Stimulated activated CD8-positive, alpha-beta memory T cell treated with anti-CD3 and anti-CD28 coated beads, Interleukin-12 subunit alpha, Interleukin-12 subunit beta, amount 100 ng/mL, for 1 hour (primary cell): ENCODE results near the gene MMP24.
"Not testable (repeated sequence)": the region's sequence is repeated elsewhere in the genome, so short reads cannot be mapped to it uniquely, and the experiment has no call there.

Source experiments
- DNase-seq: peaks from one replicate; pipeline ENCODE4 v3.0.0-alpha.2; 2020; ENCODE audit warnings: low read depth

MMP24 gene

DNA sequence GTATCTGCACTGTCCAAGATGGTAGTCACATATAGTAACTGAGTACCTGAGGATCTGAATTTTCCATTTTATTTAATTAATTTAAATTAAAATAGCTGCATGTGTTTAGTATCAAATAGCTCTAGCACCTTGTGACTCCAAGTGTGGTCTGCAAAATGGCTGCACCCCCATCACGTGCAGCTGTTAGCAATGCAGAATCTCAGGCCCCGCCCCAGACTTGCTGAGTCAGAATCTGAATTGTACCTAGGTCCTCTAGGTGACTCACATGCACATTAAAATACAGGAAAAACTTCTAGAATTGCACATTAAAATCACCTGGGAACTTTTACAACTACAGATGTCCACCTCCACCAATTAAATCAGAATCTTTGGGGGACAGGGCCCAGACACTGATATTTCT is 84.9 kb downstream of the MMP24 start:
- DNase-seq = no peak

DNA sequence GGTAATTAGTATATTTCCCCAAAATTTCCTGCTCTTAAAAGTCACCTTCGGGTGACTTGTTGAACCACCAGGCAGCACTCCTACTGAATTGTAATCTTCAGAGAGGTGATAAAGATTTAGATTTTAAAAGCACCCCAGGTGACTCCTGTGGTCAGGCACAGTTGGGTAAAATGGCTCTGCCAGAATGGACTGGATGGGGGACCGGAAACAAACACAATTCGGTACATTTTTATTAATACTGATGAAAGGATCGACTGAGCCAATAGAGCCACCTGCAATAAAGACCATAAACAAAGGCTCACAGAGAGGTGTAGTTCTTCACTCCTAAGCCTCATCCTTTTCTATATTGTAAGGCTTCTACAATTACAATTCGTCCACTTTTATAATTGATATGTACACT is 85.3 kb downstream of the MMP24 start:
- no peak for DNase-seq

DNA sequence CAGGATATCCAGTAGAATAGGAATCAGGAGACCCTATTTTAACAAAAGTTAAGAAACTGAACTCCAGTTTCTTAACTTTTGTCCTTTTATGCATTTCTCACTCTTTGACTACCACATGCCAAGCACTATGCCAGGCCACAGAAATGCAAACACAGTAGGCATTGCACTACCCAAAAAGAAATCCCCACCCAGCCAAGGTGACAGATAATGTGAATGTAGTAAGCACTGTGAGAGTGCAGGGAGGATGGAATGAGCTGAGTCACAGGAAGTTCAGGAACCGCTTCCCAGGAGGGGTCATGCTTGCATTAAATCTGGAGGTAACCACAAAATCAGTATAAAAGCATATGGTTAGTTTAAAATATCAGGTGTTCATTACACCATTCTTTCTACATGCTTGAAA is 85.8 kb downstream of the MMP24 start:
- DNase-seq = no peak

DNA sequence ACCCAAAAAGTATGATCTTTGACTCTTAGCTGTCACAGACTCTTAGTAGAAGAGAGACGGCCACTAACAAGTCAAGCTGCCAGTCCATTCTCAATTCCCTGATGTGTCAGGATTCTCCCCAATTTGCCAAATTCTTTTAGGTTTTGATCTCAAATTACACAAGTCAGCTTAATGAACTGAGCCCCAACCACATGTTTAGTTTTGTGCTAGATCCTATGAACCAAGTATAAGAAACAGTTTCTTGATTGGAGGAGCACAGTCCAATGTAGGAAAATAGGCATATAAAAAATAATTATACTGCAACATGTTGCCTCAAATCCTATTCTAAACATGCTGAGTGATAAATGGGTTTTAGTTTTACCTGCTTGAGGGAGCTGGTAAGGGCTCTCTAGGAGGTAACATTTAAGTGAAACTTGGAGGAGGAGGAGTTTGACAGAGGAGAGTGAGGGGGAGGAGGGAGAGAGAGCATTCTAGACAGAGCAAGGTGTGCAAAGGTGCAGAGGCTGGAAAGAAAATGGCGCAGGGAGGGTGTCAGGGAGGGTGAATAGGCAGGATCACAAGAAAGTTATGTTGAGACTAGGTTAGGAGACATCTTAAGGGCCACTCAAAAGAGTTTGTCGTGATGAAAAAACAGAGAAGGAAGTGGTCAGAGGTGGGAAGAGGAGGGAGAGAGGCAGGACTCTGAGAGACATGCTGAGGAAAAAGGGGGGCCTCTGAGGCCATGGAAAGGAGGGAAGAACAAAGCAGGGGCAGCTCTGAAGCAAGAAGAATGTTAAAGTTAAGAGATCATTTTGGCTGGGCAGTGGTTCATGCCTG is 88.5 kb downstream of the MMP24 start:
- no peak for DNase-seq

DNA sequence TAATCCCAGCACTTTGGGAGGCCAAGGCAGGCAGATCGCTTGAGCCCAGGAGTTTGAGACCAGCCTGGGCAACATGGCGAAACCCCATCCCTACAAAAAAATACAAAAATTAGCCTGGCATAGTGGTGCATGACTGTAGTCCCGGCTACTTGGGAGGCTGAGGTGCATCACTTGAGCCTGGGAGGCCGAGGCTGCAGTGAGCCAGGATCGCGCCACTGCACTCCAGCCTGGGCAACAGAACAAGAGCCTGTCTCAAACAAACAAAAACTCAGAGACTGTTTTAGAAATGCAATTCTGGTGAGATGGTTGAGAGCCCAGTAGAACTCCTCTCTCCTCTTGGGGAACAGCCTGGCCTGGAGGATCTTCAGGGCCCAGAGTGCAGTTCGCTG is 89.1 kb downstream of the MMP24 start:
- DNase-seq = not testable (repeated sequence)

DNA sequence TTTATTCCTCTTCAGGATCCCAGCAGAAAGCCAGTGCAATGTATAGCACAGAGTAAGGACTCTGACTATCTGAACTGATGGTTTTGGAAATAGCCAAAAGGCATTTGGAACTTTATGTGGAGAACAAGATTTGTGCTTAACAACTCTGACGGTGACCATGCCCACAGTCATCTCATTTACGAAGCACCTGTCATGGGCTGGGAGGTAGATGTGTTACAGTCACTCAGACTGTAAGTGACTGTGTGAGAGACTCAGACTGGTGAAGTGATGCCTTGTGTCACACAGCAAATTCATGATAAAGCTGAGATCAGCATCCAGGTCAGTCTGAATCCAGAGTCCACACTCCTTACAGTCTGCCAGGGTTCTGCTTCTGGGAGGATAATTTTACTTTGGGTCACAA is 89.6 kb downstream of the MMP24 start:
- DNase-seq = no peak

DNA sequence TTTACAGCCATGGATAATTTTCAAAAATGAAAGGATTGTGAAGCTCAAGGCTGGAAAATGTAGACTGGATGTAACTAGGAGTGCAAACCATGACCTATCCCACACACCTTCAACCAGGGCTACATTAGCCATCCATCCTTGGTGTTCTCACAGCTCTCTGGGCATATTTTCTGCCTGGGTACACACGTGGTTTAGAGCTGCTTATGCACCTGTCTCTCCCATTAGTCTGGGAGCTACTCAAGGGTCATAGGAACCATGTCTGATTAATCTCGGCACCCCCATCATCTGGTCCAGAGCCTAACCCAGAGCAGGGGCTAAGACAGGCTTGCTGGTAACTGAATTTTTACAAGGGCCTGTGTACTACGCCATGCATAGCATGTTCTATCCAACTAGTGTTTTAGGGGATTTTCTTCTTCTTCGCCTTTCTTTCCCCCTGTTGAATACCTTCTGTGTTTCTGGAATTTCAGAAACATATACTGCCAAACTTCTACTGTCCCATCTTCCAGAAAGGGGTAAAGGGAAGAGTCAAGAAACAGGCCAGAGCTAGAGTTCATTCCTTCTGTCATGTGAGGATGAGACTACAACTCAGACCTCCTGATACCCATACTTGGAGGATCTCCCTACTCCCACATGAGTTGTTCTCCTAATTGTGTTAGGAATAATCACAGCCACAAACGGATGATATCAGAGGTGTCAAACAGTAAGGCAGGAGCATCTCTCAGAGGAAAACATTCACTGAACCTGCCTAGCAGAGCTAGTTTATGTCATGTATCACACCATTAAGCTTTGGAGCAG is 91.1 kb downstream of the MMP24 start:
- DNase-seq = no peak

DNA sequence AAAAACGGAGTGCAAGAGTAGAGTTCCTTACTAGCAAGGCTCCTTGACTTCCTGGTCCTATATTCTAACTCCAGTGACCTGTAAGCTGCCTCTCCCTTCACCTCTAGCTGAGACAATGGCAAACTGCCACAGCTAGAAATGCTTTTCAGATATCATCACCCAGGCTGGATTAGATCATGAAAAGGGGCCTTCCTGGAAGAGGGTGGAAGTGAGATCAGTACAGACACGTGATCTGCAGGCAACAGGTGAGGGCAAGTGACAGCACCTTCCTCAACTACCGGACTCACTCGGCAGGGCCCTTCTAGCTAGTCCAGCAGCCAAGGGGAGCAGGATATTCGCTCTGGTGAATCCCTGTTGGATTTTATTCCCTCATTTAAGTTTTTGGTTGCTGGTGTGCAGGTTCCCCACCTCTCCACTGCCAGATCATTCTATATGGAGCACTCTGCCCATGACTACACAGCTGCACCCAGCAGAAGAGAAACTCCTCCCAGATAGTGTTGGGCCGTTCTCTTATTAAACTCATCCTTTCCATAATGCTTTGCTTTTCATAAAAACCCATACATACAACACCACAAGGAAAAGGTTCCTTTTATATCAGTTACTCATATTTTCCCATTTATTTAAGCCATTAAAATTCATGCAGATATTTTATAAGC is 92.1 kb downstream of the MMP24 start:
- DNase-seq = no peak

DNA sequence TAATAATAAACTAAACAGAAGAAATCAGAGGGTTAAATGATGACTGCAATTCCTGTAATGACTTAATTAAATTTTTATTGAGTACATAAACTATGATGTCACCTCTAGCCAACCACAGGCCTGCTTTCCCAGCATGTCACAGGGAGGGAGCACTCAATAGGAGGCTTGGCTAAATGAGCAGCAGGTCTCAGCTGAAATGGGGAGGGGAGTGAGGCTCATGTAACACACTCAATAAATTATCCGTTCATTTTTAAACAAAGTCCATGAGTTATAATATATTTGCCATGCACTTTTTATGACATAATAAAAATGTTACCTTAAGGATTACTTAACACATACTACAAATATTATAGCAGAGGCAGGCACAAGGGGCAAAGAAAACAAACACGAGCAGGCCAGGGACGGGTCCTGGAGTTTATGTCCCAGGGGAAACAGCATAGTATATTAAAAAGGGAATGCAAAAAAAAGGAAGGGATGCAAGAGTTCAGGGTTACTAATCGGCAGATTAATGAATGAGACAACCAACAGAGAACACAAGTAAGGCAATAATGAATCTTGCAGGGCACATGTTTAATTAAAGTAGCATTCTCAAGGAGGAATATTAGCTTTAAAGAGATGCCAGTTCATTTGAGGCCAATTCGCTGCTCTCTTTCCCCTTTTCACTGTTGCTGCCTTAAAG is 92.8 kb downstream of the MMP24 start:
- DNase-seq = no peak

DNA sequence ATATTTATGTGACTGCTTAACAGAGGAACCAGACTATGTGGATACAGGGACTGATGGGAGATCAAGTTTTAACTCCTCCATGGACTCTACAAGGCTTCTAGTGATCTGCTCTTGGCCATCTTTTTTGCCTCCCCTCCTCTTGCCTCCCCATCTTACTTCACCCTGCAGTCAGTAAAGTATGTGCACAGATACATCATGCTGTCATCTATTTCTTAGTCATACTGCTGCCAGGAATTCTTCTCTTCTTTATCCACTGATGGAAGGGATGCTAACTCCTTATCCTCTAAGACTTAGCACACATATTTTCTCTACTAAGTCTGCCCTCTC is 93.3 kb downstream of the MMP24 start:
- DNase-seq = no peak

DNA sequence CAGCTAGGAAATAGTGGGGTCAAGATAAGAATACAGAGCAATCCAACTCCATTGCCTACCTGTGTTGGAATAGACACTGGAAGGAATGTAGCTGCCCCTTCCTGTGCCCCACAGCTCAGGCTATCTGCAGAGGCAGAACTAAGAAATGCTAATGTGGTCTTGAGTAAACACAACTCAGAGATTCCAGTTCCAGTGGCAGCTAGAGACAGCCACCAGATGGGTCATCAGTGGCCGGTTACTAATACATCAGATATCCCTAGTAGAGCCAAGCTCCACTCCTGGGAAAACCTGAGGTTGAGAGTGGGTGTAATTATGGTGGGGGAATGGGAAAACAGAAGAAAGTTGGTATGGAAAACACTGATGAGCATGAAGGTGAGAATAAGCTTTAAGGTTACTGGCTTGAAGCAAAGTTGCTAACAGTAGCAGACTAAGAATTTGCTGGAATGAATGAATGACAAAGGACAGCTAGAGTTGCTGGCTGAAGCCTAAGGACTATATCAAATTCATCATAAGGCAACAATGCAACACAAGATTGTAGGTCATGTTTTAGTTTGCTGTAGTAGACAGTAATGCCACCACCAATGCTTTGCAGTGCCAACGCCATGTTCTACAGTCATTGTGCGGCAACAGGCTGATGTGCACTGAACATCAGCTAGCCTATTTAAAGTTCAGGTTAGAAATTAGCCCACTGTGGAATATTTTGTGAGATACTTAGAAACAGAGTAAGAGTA is 94.1 kb downstream of the MMP24 start:
- DNase-seq = no peak

DNA sequence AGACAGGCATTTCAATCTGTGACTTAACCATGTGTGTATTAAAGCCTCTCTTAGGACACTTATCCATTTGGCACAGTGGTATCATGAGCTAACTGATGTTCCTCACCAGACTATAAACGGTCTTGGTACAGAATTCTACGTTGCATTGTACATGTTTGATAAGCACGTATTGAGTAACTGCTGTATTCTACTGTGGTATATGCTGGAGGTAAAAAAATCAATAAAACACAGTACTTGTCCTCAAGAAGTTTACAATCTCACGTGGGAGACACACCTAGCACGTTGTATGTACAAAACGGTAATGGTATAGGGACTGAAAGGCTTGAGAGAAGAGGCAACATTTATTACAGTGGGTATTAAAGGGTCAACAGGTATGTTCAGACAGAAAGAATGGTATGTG is 98.9 kb downstream of the MMP24 start:
- DNase-seq = no peak

DNA sequence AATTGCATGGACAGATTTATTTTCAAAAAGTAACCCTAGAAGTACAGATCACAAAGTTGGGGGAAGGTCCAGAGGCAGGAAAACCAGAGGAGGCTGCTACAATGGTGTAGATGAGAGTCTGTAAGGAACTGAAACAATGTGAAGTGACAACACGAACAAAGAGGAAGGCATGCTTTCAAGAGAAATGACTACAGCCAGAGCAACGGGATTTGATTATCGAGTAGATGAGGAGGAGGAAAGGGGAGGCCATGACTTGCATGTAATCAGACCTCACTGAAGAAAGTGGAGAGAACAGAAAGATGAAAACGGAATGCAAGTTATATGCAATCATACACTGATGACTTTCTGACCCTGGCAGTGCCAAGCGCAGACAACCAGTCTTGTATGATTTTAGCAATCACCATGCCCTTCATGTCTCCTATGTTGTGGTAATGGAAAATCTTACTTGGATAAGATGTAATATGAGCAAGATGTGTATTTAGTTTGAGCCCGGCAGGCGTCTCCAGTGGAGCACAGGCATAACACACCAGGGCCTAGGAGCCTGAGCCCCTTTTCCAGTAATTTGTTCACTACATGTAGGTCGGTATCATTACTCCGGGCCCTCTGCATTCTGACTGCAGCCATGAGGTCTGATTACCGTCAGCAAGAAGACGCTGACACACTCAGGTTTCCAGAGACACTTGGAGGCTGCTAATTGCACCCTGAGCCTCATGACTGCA is 99.7 kb downstream of the MMP24 start:
- DNase-seq = no peak
